Pancreas (tissue), 10 donors: ENCODE measurements around the gene BCORL1. TPM values are rescaled to one million over a fixed set of nuclear protein-coding genes. Genes with fewer than 3 reads are reported as not detected.

Source experiments
- ATAC-seq, 4 donors: fragments of 200-7000 bp; cut with Tn5 transposase; one replicate each; pipeline versions ENCODE4 v1.8.0 to v1.9.1; 2020; ENCODE audit warnings: mild to moderate bottlenecking in 4 of 4, moderate library complexity in 4 of 4
- DNase-seq, 6 donors: peaks; one replicate each; pipeline ENCODE4 v3.0.0-alpha.2; 2020
- FAIRE-seq: peaks from 2 replicates; lab custom pipeline; 2012; peaks lifted over from hg19 to GRCh38; lab: Jason Lieb, UNC
- H3K27ac ChIP-seq, 4 donors: fragments of 200-600 bp; sonication (generic); 1 replicate in 3 of 4; 2 replicates in 1 of 4; pipeline versions ENCODE4 v1.5.0 to v1.8.0; 2020
- H3K27me3 ChIP-seq, 4 donors: fragments of 200-600 bp; one replicate each; pipeline ENCODE4 v1.8.0; 2021
- H3K36me3 ChIP-seq, 3 donors: fragments of 200-600 bp; sonication (generic) in 1 of 3; one replicate each; pipeline versions ENCODE4 v1.5.0 to v1.8.0; 2020 to 2021
- H3K4me1 ChIP-seq, 3 donors: fragments of 200-600 bp; one replicate each; pipeline ENCODE4 v1.8.0; 2021
- H3K4me3 ChIP-seq, 4 donors: fragments of 200-600 bp; sonication (generic) in 2 of 4; one replicate each; pipeline versions ENCODE4 v1.5.0 to v1.8.0; 2020 to 2021
- H3K9me3 ChIP-seq, 4 donors: fragments of 200-600 bp; one replicate each; pipeline ENCODE4 v1.8.0; 2021
- WGBS, 2 donors: extraction: QIAGEN DNeasy Blood & Tissue Kit; methylation state at CpG; one replicate each; pipeline ENCODE4 v1.1.7; 2013; 5-methylcytosine and 5-hydroxymethylcytosine counted together
- intact Hi-C, 3 donors: fragments of 100-400 bp; cut with DNase I; formaldehyde crosslinking; loops; one replicate each; pipeline versions ENCODE4 v1.11.1 to v1.14.2; 2022
- polyA plus RNA-seq, 2 donors: library from polyadenylated mRNA; stranded (reverse); fragments of 200-250 nt; gene quantifications; one replicate each; pipeline ENCODE4 v1.2.3, GENCODE V29; 2013
- total RNA-seq, 6 donors: library from RNA; stranded (reverse); fragmentation: NEBNext Ultra II Directional in 4 of 6; extraction: Animal tissue kit (Norgen Biotek cat#: 25700) in 4 of 6; gene quantifications; one replicate each; pipeline versions ENCODE4 v1.2.1 to v1.2.4, GENCODE V29; 2021 to 2023
- TF ChIP-seq, protein P1 (sequence below), 4 donors: fragments of 200-600 bp; sonication (generic) in 3 of 4; IDR thresholded peaks; one replicate each; pipeline versions ENCODE4 v1.5.0 to v1.8.0; 2021; ENCODE audit warnings: antibody characterized with exemption in 4 of 4
- donor health status: healthy with polysubstance abuse.
- donor health status: DM: no; HTN: no; CAD: no; lungs with moderate emphysema.
- donor health status: DM: no; HTN: no; CAD: no.
- donor health status: control.
- donor health status: control.
- donor health status: Bipolar disorder and iron deficiency.
- donor health status: DM: yes; HTN: yes; CAD: no.
- donor health status: DM: no; HTN: no; CAD: no.
- donor health status: DM: no; HTN: no; CAD: no.
- donor health status: DM: yes; HTN: yes; CAD: no.

BCORL1 gene
- total and polyA plus RNA-seq, 8 donors: 1.7 to 11.1 (median 5.6) TPM

- Histone ChIP-seq H3K4me1 (no peaks in the 10 kb centered on the region), H3K27me3 (no peaks in the 10 kb centered on the region), H3K36me3 (no peaks in the 10 kb centered on the region), H3K4me3 (no peak overlapping the region), H3K9me3 (no peaks in the 10 kb centered on the region), H3K27ac (no peak overlapping the region)
- no peak for DNase-seq
- intact Hi-C loops: loop anchor here (5.0 to 10.0 kb wide), 3 partner anchors 104 to 114 kb away; no protein-coding TSS in a partner anchor
- no peak for ATAC-seq
- 73 to 80% methylated on average over 7 of the region's 7 CpGs for WGBS, 2 donors
- TF ChIP-seq, protein P1, sequence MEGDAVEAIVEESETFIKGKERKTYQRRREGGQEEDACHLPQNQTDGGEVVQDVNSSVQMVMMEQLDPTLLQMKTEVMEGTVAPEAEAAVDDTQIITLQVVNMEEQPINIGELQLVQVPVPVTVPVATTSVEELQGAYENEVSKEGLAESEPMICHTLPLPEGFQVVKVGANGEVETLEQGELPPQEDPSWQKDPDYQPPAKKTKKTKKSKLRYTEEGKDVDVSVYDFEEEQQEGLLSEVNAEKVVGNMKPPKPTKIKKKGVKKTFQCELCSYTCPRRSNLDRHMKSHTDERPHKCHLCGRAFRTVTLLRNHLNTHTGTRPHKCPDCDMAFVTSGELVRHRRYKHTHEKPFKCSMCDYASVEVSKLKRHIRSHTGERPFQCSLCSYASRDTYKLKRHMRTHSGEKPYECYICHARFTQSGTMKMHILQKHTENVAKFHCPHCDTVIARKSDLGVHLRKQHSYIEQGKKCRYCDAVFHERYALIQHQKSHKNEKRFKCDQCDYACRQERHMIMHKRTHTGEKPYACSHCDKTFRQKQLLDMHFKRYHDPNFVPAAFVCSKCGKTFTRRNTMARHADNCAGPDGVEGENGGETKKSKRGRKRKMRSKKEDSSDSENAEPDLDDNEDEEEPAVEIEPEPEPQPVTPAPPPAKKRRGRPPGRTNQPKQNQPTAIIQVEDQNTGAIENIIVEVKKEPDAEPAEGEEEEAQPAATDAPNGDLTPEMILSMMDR (IDR thresholded peaks at IDR 0.05): no peak
- no peak for FAIRE-seq
Measured at GRCh38 chrX:130080791-130081367, 98.4 kb downstream of the BCORL1 start.

- no peak overlapping the region for H3K27ac ChIP-seq
- 69 to 71% methylated on average over 12 of the region's 12 CpGs for WGBS, 2 donors
- DNase-seq: no peak
- no peak overlapping the region for H3K4me3 ChIP-seq
- intact Hi-C loops: loop anchor here (5.0 to 10.0 kb wide), 3 partner anchors 103 to 113 kb away; no protein-coding TSS in a partner anchor
- H3K4me1 ChIP-seq: no peaks in the 10 kb centered on the region
- TF ChIP-seq, protein P1 (IDR thresholded peaks at IDR 0.05): no peak
- H3K36me3 ChIP-seq: no peaks in the 10 kb centered on the region
- FAIRE-seq: no peak
- no peaks in the 10 kb centered on the region for H3K27me3 ChIP-seq
- no peak for ATAC-seq
- no peaks in the 10 kb centered on the region for H3K9me3 ChIP-seq
Measured at GRCh38 chrX:130081421-130082045, 99.1 kb downstream of the BCORL1 start.

GRCh38 chrX:130082244-130083106 is 100.0 kb downstream of the BCORL1 start:
- Histone ChIP-seq H3K9me3 (no peaks in the 10 kb centered on the region), H3K27me3 (no peaks in the 10 kb centered on the region), H3K27ac (no peak overlapping the region), H3K4me3 (no peak overlapping the region), H3K36me3 (no peaks in the 10 kb centered on the region), H3K4me1 (no peaks in the 10 kb centered on the region)
- intact Hi-C loops: loop anchor here (5.0 to 10.0 kb wide), 3 partner anchors 102 to 112 kb away; no protein-coding TSS in a partner anchor
- TF ChIP-seq, protein P1 (IDR thresholded peaks at IDR 0.05): no peak
- peak in 3 of 4 donors; percentile 45 to 72 (median 68) for ATAC-seq
- no peak for DNase-seq
- no peak for FAIRE-seq
- 51 to 56% methylated on average over 28 of the region's 28 CpGs for WGBS, 2 donors

DNA sequence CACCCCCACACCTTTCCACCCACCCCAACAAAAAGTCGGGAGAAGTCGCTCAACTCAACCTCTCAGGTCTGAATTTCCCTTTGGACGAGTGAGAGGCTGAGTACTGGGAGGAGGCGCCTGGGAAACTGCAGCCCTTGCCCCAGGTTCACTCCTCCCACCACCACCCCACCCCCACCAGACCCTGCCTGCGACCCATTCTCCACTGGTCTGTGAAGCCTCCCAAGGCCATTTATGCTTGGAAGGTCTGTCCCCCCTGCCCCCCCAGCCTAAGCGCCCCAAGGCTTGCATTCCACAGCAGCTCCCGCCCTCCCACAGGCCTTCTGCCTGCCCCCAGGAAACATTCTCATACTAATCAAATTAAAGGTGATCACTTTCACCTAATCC is 100.7 kb downstream of the BCORL1 start:
- DNase-seq (no peak), ATAC-seq (no peak), FAIRE-seq (no peak)
- Histone ChIP-seq H3K36me3 (no peaks in the 10 kb centered on the region), H3K4me1 (no peaks in the 10 kb centered on the region), H3K9me3 (no peaks in the 10 kb centered on the region), H3K27me3 (no peaks in the 10 kb centered on the region), H3K27ac (no peak overlapping the region), H3K4me3 (no peak overlapping the region)
- intact Hi-C loops: loop anchor here (5.0 to 10.0 kb wide), 3 partner anchors 102 to 112 kb away; no protein-coding TSS in a partner anchor
- TF ChIP-seq, protein P1 (IDR thresholded peaks at IDR 0.05): no peak
- WGBS, 2 donors: 45 to 48% methylated on average over 7 of the region's 7 CpGs
